IMR-90 (cell line): ENCODE data around the gene ROS1. TPM values are rescaled to one million over a fixed set of nuclear protein-coding genes. Genes with fewer than 3 reads are reported as not detected.

Experiments used
- ATAC-seq: fragments of 200-7000 bp; cut with Tn5 transposase; 2 replicates; pipeline ENCODE4 v1.9.1; 2020; ENCODE audit warnings: low read depth, mild to moderate bottlenecking, moderate library complexity
- BruUV-seq: library from RNA; stranded (reverse); fragments of 400-500 nt; replicated peaks from 2 replicates; lab custom pipeline; 2021; lab: Mats Ljungman, UMichigan
- CTCF ChIA-PET: fragments of 300-600 bp; formaldehyde crosslinking; extraction: SDS; loops from one replicate; lab custom pipeline; 2021; ENCODE audit warnings: antibody characterized with exemption; lab: Yijun Ruan, JAX
- POLR2A ChIA-PET: fragments of 300-600 bp; sonication (Branson Sonifier 250); formaldehyde crosslinking; loops from one replicate; lab custom pipeline; 2022; ENCODE audit warnings: antibody characterized with exemption; ENCODE audit not compliant: unreplicated experiment; lab: Charles Lee
- DNase-seq: peaks from one replicate; pipeline ENCODE4 v3.0.0; 2013
- H2AFZ ChIP-seq: replicated peaks from 2 replicates; pipeline ENCODE3; 2013; ENCODE audit warnings: low read length, mild to moderate bottlenecking; ENCODE audit not compliant: poor library complexity
- H2AK5ac ChIP-seq: 2 replicates; pipeline ENCODE4 v1.6.1; 2013; ENCODE audit warnings: low read depth, low read length, inconsistent platforms
- H2AK9ac ChIP-seq: replicated peaks from 2 replicates; pipeline ENCODE3; 2013; ENCODE audit warnings: mild to moderate bottlenecking, low read depth, low read length, moderate library complexity; ENCODE audit not compliant: poor library complexity
- H2BK120ac ChIP-seq: 2 replicates; pipeline ENCODE4 v1.6.1; 2013; ENCODE audit warnings: low read depth, low read length, inconsistent platforms
- H2BK15ac ChIP-seq: 3 replicates; pipeline ENCODE4 v1.6.1; 2013; ENCODE audit warnings: low read depth, low read length, inconsistent platforms
- H2BK20ac ChIP-seq: 2 replicates; pipeline ENCODE4 v1.6.1; 2013; ENCODE audit warnings: low read depth, mild to moderate bottlenecking, inconsistent platforms, low read length, moderate library complexity
- H2BK5ac ChIP-seq: 2 replicates; pipeline ENCODE4 v1.6.1; 2013; ENCODE audit warnings: mild to moderate bottlenecking, low read depth, low read length, inconsistent platforms; ENCODE audit not compliant: poor library complexity, severe bottlenecking
- H3K14ac ChIP-seq: replicated peaks from 2 replicates; pipeline ENCODE4 v1.6.1; 2013; ENCODE audit warnings: low read depth, low read length, inconsistent platforms
- H3K18ac ChIP-seq: 2 replicates; pipeline ENCODE4 v1.6.1; 2013; ENCODE audit warnings: low read depth, low read length, control low read depth
- H3K23ac ChIP-seq: 2 replicates; pipeline ENCODE4 v1.6.1; 2013; ENCODE audit warnings: low read depth, low read length, inconsistent platforms
- H3K27ac ChIP-seq: 2 replicates; pipeline ENCODE4 v1.5.1; 2013; ENCODE audit warnings: mild to moderate bottlenecking, control low read depth, low read length; ENCODE audit not compliant: insufficient read depth
- H3K27me3 ChIP-seq: 2 replicates; pipeline ENCODE4 v1.6.1; 2013; ENCODE audit warnings: low read length; ENCODE audit not compliant: control insufficient read depth, insufficient read depth
- H3K36me3 ChIP-seq: 2 replicates; pipeline ENCODE4 v1.6.1; 2013; ENCODE audit warnings: low read length, mixed read lengths; ENCODE audit not compliant: control insufficient read depth, insufficient read depth
- H3K4ac ChIP-seq: 2 replicates; pipeline ENCODE4 v1.6.1; 2013; ENCODE audit warnings: low read depth, low read length, inconsistent platforms
- H3K4me1 ChIP-seq: 2 replicates; pipeline ENCODE4 v1.6.1; 2013; ENCODE audit warnings: low read length, mixed read lengths; ENCODE audit not compliant: control insufficient read depth, insufficient read depth
- H3K4me2 ChIP-seq: 2 replicates; pipeline ENCODE4 v1.6.1; 2013; ENCODE audit warnings: low read depth, mild to moderate bottlenecking, control low read depth, low read length, moderate library complexity
- H3K4me3 ChIP-seq: 2 replicates; pipeline ENCODE4 v1.5.1; 2013; ENCODE audit warnings: low read depth, mild to moderate bottlenecking, control low read depth, low read length, moderate library complexity; ENCODE audit not compliant: insufficient read depth
- H3K56ac ChIP-seq: 2 replicates; pipeline ENCODE4 v1.6.1; 2013; ENCODE audit warnings: low read length, inconsistent platforms; ENCODE audit not compliant: insufficient read depth; ENCODE audit errors: extremely low read depth
- H3K79me1 ChIP-seq, 2 experiments: 2 replicates each; pipeline ENCODE4 v1.6.1; 2013; ENCODE audit warnings: low read length in 2 of 2, inconsistent platforms in 1 of 2, low read depth in 1 of 2
- H3K9ac ChIP-seq: 2 replicates; pipeline ENCODE4 v1.6.1; 2013; ENCODE audit warnings: low read depth, low read length, control low read depth
- H3K9me1 ChIP-seq: 2 replicates; pipeline ENCODE4 v1.6.1; 2013; ENCODE audit warnings: low read length, inconsistent platforms; ENCODE audit not compliant: insufficient read depth
- H3K9me3 ChIP-seq: 2 replicates; pipeline ENCODE4 v1.6.1; 2013; ENCODE audit warnings: low read length; ENCODE audit not compliant: control insufficient read depth, insufficient read depth
- H4K20me1 ChIP-seq: 2 replicates; pipeline ENCODE4 v1.6.1; 2013; ENCODE audit warnings: low read length, inconsistent platforms; ENCODE audit not compliant: insufficient read depth
- H4K5ac ChIP-seq: 2 replicates; pipeline ENCODE4 v1.6.1; 2013; ENCODE audit warnings: mild to moderate bottlenecking, low read depth, low read length, control low read depth
- H4K8ac ChIP-seq, 2 experiments: 2 replicates each; pipeline ENCODE4 v1.6.1; 2013; ENCODE audit warnings: low read depth in 2 of 2, low read length in 2 of 2, control low read depth in 1 of 2, inconsistent platforms in 1 of 2
- H4K91ac ChIP-seq: 2 replicates; pipeline ENCODE4 v1.6.1; 2013; ENCODE audit warnings: low read depth, low read length, inconsistent platforms; ENCODE audit not compliant: insufficient read depth
- BHLHE40 ChIP-seq: fragments of 150-350 bp; IDR thresholded peaks from 2 replicates; pipeline ENCODE4 v1.6.1; 2016; ENCODE audit warnings: mild to moderate bottlenecking, low read depth, low read length
- CEBPB ChIP-seq: IDR thresholded peaks from 2 replicates; pipeline ENCODE4 v1.6.1; 2012; ENCODE audit warnings: low read depth, low read length, improper control_type of control experiment
- CHD1 ChIP-seq: IDR thresholded peaks from 2 replicates; pipeline ENCODE4 v1.6.1; 2012; ENCODE audit warnings: low read depth, low read length, improper control_type of control experiment
- CTCF ChIP-seq: conservative IDR thresholded peaks from 2 replicates; pipeline ENCODE4 v1.5.1; 2012; ENCODE audit warnings: mild to moderate bottlenecking, low read depth, low read length, improper control_type of control experiment
- ELK1 ChIP-seq: fragments of 150-350 bp; IDR thresholded peaks from 2 replicates; pipeline ENCODE4 v1.6.1; 2016; ENCODE audit warnings: low read depth, mild to moderate bottlenecking, low read length, moderate library complexity, borderline replicate concordance
- FOS ChIP-seq: fragments of 150-350 bp; IDR thresholded peaks from 2 replicates; pipeline ENCODE4 v1.6.1; 2016; ENCODE audit warnings: low read depth, low read length
- MAZ ChIP-seq: IDR thresholded peaks from 2 replicates; pipeline ENCODE4 v1.6.1; 2012; ENCODE audit warnings: low read depth, mild to moderate bottlenecking, low read length, improper control_type of control experiment, moderate library complexity, borderline replicate concordance
- POLR2A ChIP-seq: IDR thresholded peaks from 2 replicates; pipeline ENCODE4 v1.6.1; 2012; ENCODE audit warnings: mild to moderate bottlenecking, low read depth, low read length
- RAD21 ChIP-seq: IDR thresholded peaks from 2 replicates; pipeline ENCODE4 v1.6.1; 2012; ENCODE audit warnings: low read length, improper control_type of control experiment
- RCOR1 ChIP-seq: IDR thresholded peaks from 2 replicates; pipeline ENCODE4 v1.6.1; 2012; ENCODE audit warnings: mild to moderate bottlenecking, low read length, improper control_type of control experiment; ENCODE audit not compliant: insufficient replicate concordance
- RFX5 ChIP-seq: IDR thresholded peaks from 2 replicates; pipeline ENCODE4 v1.8.0; 2012; ENCODE audit warnings: low read depth, mild to moderate bottlenecking, low read length, moderate library complexity
- SMC3 ChIP-seq: fragments of 150-350 bp; IDR thresholded peaks from 2 replicates; pipeline ENCODE4 v1.6.1; 2016; ENCODE audit warnings: low read depth, mild to moderate bottlenecking, antibody characterized with exemption, low read length, moderate library complexity
- USF2 ChIP-seq: fragments of 150-350 bp; IDR thresholded peaks from 2 replicates; pipeline ENCODE4 v1.6.1; 2017; ENCODE audit warnings: mild to moderate bottlenecking, antibody characterized with exemption, low read length, low read depth
- WGBS, 2 experiments: methylation state at CpG; one replicate each; pipeline versions ENCODE4 v1.1.5 to v1.1.7; 2013; ENCODE audit warnings: missing lambda C conversion rate in 2 of 2; ENCODE audit not compliant: insufficient read length in 1 of 2; ENCODE audit errors: extremely low coverage in 2 of 2; 5-methylcytosine and 5-hydroxymethylcytosine counted together
- dilution Hi-C: fragments of 300-500 bp; cut with HindIII; formaldehyde crosslinking; loops from one replicate; pipeline ENCODE4 v1.14.3; 2018; ENCODE audit warnings: low sequenced_read_pairs; ENCODE audit not compliant: unreplicated experiment
- in situ Hi-C: fragments of 300-500 bp; cut with MboI; formaldehyde crosslinking; loops from 3 replicates; pipeline ENCODE4 v1.14.3; 2019; ENCODE audit warnings: low sequenced_read_pairs, inconsistent platforms, mixed read lengths
- intact Hi-C: fragments of 100-400 bp; cut with micrococcal nuclease; formaldehyde crosslinking; loops from 2 replicates; pipeline ENCODE4 v1.10.0; 2022
- polyA plus RNA-seq, 3 experiments: library from polyadenylated mRNA; depleted of rRNA; stranded (reverse); fragments of >200 nt; gene quantifications; 2 replicates each; pipeline ENCODE4 v1.2.3, GENCODE V29; 2012; ENCODE audit warnings: low replicate concordance in 1 of 3
- total RNA-seq: library from RNA; depleted of rRNA; stranded (reverse); fragments of >200 nt; gene quantifications from 2 replicates; pipeline ENCODE4 v1.2.3, GENCODE V29; 2012

The ROS1 gene
- total and polyA plus RNA-seq, 2 of the 4 experiments (the other 2 are of a cell fraction): under 0.01 to 0.03 TPM

GRCh38 chr6:117465691-117466090, 39.9 kb upstream of the ROS1 start:
- H2BK120ac ChIP-seq: no peak overlapping the region
- H3K9me3 ChIP-seq: no peaks in the 10 kb centered on the region
- H3K18ac ChIP-seq: peak overlapping the region; percentile 77; the same call in 1 of the 2 replicates
- no TSS peak for BruUV-seq
- peaks cover 10% of the 10 kb centered on the region for H3K4me1 ChIP-seq
- H3K23ac ChIP-seq: no peak overlapping the region; the same call in 1 of the 2 replicates
- H2AK5ac ChIP-seq: peak overlapping the region; percentile 62; the same call in 1 of the 2 replicates
- in situ Hi-C loops (no loop called here), intact Hi-C loops (no loop called here), dilution Hi-C loops (no loop called here)
- no peaks in the 10 kb centered on the region for H3K36me3 ChIP-seq
- no peak for TF ChIP-seq FOS
- no peak for TF ChIP-seq POLR2A
- TF ChIP-seq RFX5: no peak
- no peak for TF ChIP-seq MAZ
- TF ChIP-seq USF2: no peak
- TF ChIP-seq RAD21: no peak
- no peak for TF ChIP-seq SMC3
- TF ChIP-seq CEBPB: no peak
- TF ChIP-seq RCOR1: no peak
- TF ChIP-seq CHD1: no peak
- TF ChIP-seq ELK1: no peak
- TF ChIP-seq CTCF: no peak
- TF ChIP-seq BHLHE40: no peak
- no peak for DNase-seq
- CTCF ChIA-PET: interaction anchor here (0.7 kb wide), 1 partner anchor 33 kb away, joined by 3 read pairs; no protein-coding TSS in a partner anchor
- peak overlapping the region; percentile 13; the same call in 1 of the 2 replicates for H4K91ac ChIP-seq
- ATAC-seq: no peak
- H3K79me1 ChIP-seq: no peaks in the 10 kb centered on the region
- H3K4me3 ChIP-seq: no peak overlapping the region
- POLR2A ChIA-PET: no interaction called here
- H3K4ac ChIP-seq: peak overlapping the region; percentile 30; the same call in 1 of the 2 replicates
- no peaks in the 10 kb centered on the region; the same call in 1 of the 2 replicates for H3K27me3 ChIP-seq
- no peak overlapping the region for H2AK9ac ChIP-seq
- H3K4me2 ChIP-seq: no peak overlapping the region
- no peak overlapping the region for H3K9ac ChIP-seq
- WGBS, 2 experiments: 67% methylated on average over 1 of the region's 1 CpG; no CpG with 5 or more reads in 1 of the 2 experiments
- no peak overlapping the region; the same call in 1 of the 2 replicates for H2BK20ac ChIP-seq
- H4K20me1 ChIP-seq: no peaks in the 10 kb centered on the region; the same call in 1 of the 2 replicates
- no peak overlapping the region for H3K27ac ChIP-seq
- 0 out of 2 replicates have a peak overlapping the region, but pooled peaks have one; percentile 62 for H4K5ac ChIP-seq
- no peak overlapping the region for H3K56ac ChIP-seq
- no peak overlapping the region for H2BK5ac ChIP-seq
- H2BK15ac ChIP-seq: peak overlapping the region; percentile 76; the same call in 1 of the 3 replicates
- no peaks in the 10 kb centered on the region for H3K9me1 ChIP-seq
- peak overlapping the region in 1 of 2 experiments; percentile 48; a peak in 1 of 4 replicates for H4K8ac ChIP-seq
- H2AFZ ChIP-seq: no peak overlapping the region
- peak overlapping the region; percentile 2; the same call in 1 of the 2 replicates for H3K14ac ChIP-seq
